IMR-90 (cell line): ENCODE measurements around the gene RNF212B. TPM values are rescaled to one million over a fixed set of nuclear protein-coding genes. Genes with fewer than 3 reads are reported as not detected.
"Not testable (repeated sequence)": the region's sequence is repeated elsewhere in the genome, so short reads cannot be mapped to it uniquely, and the experiment has no call there.

ENCODE experiments used
- ATAC-seq: fragments of 200-7000 bp; cut with Tn5 transposase; 2 replicates; pipeline ENCODE4 v1.9.1; 2020; ENCODE audit warnings: low read depth, mild to moderate bottlenecking, moderate library complexity
- BruUV-seq: library from RNA; stranded (reverse); fragments of 400-500 nt; replicated peaks from 2 replicates; lab custom pipeline; 2021; lab: Mats Ljungman, UMichigan
- CTCF ChIA-PET: fragments of 300-600 bp; formaldehyde crosslinking; extraction: SDS; loops from one replicate; lab custom pipeline; 2021; ENCODE audit warnings: antibody characterized with exemption; lab: Yijun Ruan, JAX
- POLR2A ChIA-PET: fragments of 300-600 bp; sonication (Branson Sonifier 250); formaldehyde crosslinking; loops from one replicate; lab custom pipeline; 2022; ENCODE audit warnings: antibody characterized with exemption; ENCODE audit not compliant: unreplicated experiment; lab: Charles Lee
- DNase-seq: peaks from one replicate; pipeline ENCODE4 v3.0.0; 2013
- H2AFZ ChIP-seq: replicated peaks from 2 replicates; pipeline ENCODE3; 2013; ENCODE audit warnings: low read length, mild to moderate bottlenecking; ENCODE audit not compliant: poor library complexity
- H2AK5ac ChIP-seq: 2 replicates; pipeline ENCODE4 v1.6.1; 2013; ENCODE audit warnings: low read depth, low read length, inconsistent platforms
- H2AK9ac ChIP-seq: replicated peaks from 2 replicates; pipeline ENCODE3; 2013; ENCODE audit warnings: mild to moderate bottlenecking, low read depth, low read length, moderate library complexity; ENCODE audit not compliant: poor library complexity
- H2BK120ac ChIP-seq: 2 replicates; pipeline ENCODE4 v1.6.1; 2013; ENCODE audit warnings: low read depth, low read length, inconsistent platforms
- H2BK15ac ChIP-seq: 3 replicates; pipeline ENCODE4 v1.6.1; 2013; ENCODE audit warnings: low read depth, low read length, inconsistent platforms
- H2BK20ac ChIP-seq: 2 replicates; pipeline ENCODE4 v1.6.1; 2013; ENCODE audit warnings: low read depth, mild to moderate bottlenecking, inconsistent platforms, low read length, moderate library complexity
- H2BK5ac ChIP-seq: 2 replicates; pipeline ENCODE4 v1.6.1; 2013; ENCODE audit warnings: mild to moderate bottlenecking, low read depth, low read length, inconsistent platforms; ENCODE audit not compliant: poor library complexity, severe bottlenecking
- H3K14ac ChIP-seq: replicated peaks from 2 replicates; pipeline ENCODE4 v1.6.1; 2013; ENCODE audit warnings: low read depth, low read length, inconsistent platforms
- H3K18ac ChIP-seq: 2 replicates; pipeline ENCODE4 v1.6.1; 2013; ENCODE audit warnings: low read depth, low read length, control low read depth
- H3K23ac ChIP-seq: 2 replicates; pipeline ENCODE4 v1.6.1; 2013; ENCODE audit warnings: low read depth, low read length, inconsistent platforms
- H3K27ac ChIP-seq: 2 replicates; pipeline ENCODE4 v1.5.1; 2013; ENCODE audit warnings: mild to moderate bottlenecking, control low read depth, low read length; ENCODE audit not compliant: insufficient read depth
- H3K27me3 ChIP-seq: 2 replicates; pipeline ENCODE4 v1.6.1; 2013; ENCODE audit warnings: low read length; ENCODE audit not compliant: control insufficient read depth, insufficient read depth
- H3K36me3 ChIP-seq: 2 replicates; pipeline ENCODE4 v1.6.1; 2013; ENCODE audit warnings: low read length, mixed read lengths; ENCODE audit not compliant: control insufficient read depth, insufficient read depth
- H3K4ac ChIP-seq: 2 replicates; pipeline ENCODE4 v1.6.1; 2013; ENCODE audit warnings: low read depth, low read length, inconsistent platforms
- H3K4me1 ChIP-seq: 2 replicates; pipeline ENCODE4 v1.6.1; 2013; ENCODE audit warnings: low read length, mixed read lengths; ENCODE audit not compliant: control insufficient read depth, insufficient read depth
- H3K4me2 ChIP-seq: 2 replicates; pipeline ENCODE4 v1.6.1; 2013; ENCODE audit warnings: low read depth, mild to moderate bottlenecking, control low read depth, low read length, moderate library complexity
- H3K4me3 ChIP-seq: 2 replicates; pipeline ENCODE4 v1.5.1; 2013; ENCODE audit warnings: low read depth, mild to moderate bottlenecking, control low read depth, low read length, moderate library complexity; ENCODE audit not compliant: insufficient read depth
- H3K56ac ChIP-seq: 2 replicates; pipeline ENCODE4 v1.6.1; 2013; ENCODE audit warnings: low read length, inconsistent platforms; ENCODE audit not compliant: insufficient read depth; ENCODE audit errors: extremely low read depth
- H3K79me1 ChIP-seq, 2 experiments: 2 replicates each; pipeline ENCODE4 v1.6.1; 2013; ENCODE audit warnings: low read length in 2 of 2, inconsistent platforms in 1 of 2, low read depth in 1 of 2
- H3K9ac ChIP-seq: 2 replicates; pipeline ENCODE4 v1.6.1; 2013; ENCODE audit warnings: low read depth, low read length, control low read depth
- H3K9me1 ChIP-seq: 2 replicates; pipeline ENCODE4 v1.6.1; 2013; ENCODE audit warnings: low read length, inconsistent platforms; ENCODE audit not compliant: insufficient read depth
- H3K9me3 ChIP-seq: 2 replicates; pipeline ENCODE4 v1.6.1; 2013; ENCODE audit warnings: low read length; ENCODE audit not compliant: control insufficient read depth, insufficient read depth
- H4K20me1 ChIP-seq: 2 replicates; pipeline ENCODE4 v1.6.1; 2013; ENCODE audit warnings: low read length, inconsistent platforms; ENCODE audit not compliant: insufficient read depth
- H4K5ac ChIP-seq: 2 replicates; pipeline ENCODE4 v1.6.1; 2013; ENCODE audit warnings: mild to moderate bottlenecking, low read depth, low read length, control low read depth
- H4K8ac ChIP-seq, 2 experiments: 2 replicates each; pipeline ENCODE4 v1.6.1; 2013; ENCODE audit warnings: low read depth in 2 of 2, low read length in 2 of 2, control low read depth in 1 of 2, inconsistent platforms in 1 of 2
- H4K91ac ChIP-seq: 2 replicates; pipeline ENCODE4 v1.6.1; 2013; ENCODE audit warnings: low read depth, low read length, inconsistent platforms; ENCODE audit not compliant: insufficient read depth
- CEBPB ChIP-seq: IDR thresholded peaks from 2 replicates; pipeline ENCODE4 v1.6.1; 2012; ENCODE audit warnings: low read depth, low read length, improper control_type of control experiment
- CHD1 ChIP-seq: IDR thresholded peaks from 2 replicates; pipeline ENCODE4 v1.6.1; 2012; ENCODE audit warnings: low read depth, low read length, improper control_type of control experiment
- RFX5 ChIP-seq: IDR thresholded peaks from 2 replicates; pipeline ENCODE4 v1.8.0; 2012; ENCODE audit warnings: low read depth, mild to moderate bottlenecking, low read length, moderate library complexity
- WGBS, 2 experiments: methylation state at CpG; one replicate each; pipeline versions ENCODE4 v1.1.5 to v1.1.7; 2013; ENCODE audit warnings: missing lambda C conversion rate in 2 of 2; ENCODE audit not compliant: insufficient read length in 1 of 2; ENCODE audit errors: extremely low coverage in 2 of 2; 5-methylcytosine and 5-hydroxymethylcytosine counted together
- dilution Hi-C: fragments of 300-500 bp; cut with HindIII; formaldehyde crosslinking; loops from one replicate; pipeline ENCODE4 v1.14.3; 2018; ENCODE audit warnings: low sequenced_read_pairs; ENCODE audit not compliant: unreplicated experiment
- in situ Hi-C: fragments of 300-500 bp; cut with MboI; formaldehyde crosslinking; loops from 3 replicates; pipeline ENCODE4 v1.14.3; 2019; ENCODE audit warnings: low sequenced_read_pairs, inconsistent platforms, mixed read lengths
- intact Hi-C: fragments of 100-400 bp; cut with micrococcal nuclease; formaldehyde crosslinking; loops from 2 replicates; pipeline ENCODE4 v1.10.0; 2022
- polyA plus RNA-seq, 3 experiments: library from polyadenylated mRNA; depleted of rRNA; stranded (reverse); fragments of >200 nt; gene quantifications; 2 replicates each; pipeline ENCODE4 v1.2.3, GENCODE V29; 2012; ENCODE audit warnings: low replicate concordance in 1 of 3
- total RNA-seq: library from RNA; depleted of rRNA; stranded (reverse); fragments of >200 nt; gene quantifications from 2 replicates; pipeline ENCODE4 v1.2.3, GENCODE V29; 2012

Gene RNF212B
- total and polyA plus RNA-seq, 2 of the 4 experiments (the other 2 are of a cell fraction): not detected

DNA sequence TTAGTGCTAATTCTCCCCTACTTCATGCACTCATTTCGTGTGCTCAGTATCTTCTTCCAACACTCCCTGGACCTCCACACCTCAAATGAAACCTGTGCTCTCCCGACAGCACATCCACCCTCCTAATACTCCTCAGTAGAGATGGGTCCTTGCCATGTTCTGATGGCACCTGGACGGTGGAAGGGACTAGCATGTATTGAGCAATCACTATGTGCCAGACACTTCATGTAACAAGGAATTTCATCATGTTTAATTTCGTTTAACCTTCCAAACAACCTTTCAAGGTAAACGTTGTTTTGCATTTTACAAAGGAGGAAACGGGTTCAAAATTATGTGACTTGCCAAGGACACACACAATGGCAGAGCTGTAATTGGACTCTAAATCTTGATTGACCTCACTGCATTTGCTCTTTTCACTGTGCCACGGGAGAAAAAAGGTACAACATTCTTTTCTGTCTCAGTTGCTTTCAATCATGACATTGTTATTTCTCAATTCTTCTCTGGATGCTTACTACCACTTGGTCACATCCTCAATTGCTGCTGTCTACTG, 42.1 kb upstream of the RNF212B start:
- H3K4me3 ChIP-seq: no peak overlapping the region
- no peaks in the 10 kb centered on the region for H3K36me3 ChIP-seq
- no peak overlapping the region for H3K27ac ChIP-seq
- H2BK120ac ChIP-seq: no peak overlapping the region
- no peak overlapping the region for H2AK5ac ChIP-seq
- H3K9me3 ChIP-seq: peaks cover 2% of the 10 kb centered on the region; the same call in 1 of the 2 replicates
- no peak for DNase-seq
- no TSS peak for BruUV-seq
- H2BK20ac ChIP-seq: no peak overlapping the region
- no peak overlapping the region for H2AFZ ChIP-seq
- H3K23ac ChIP-seq: no peak overlapping the region
- in situ Hi-C loops (no loop called here), dilution Hi-C loops (no loop called here), intact Hi-C loops (no loop called here)
- H3K79me1 ChIP-seq: no peaks in the 10 kb centered on the region
- no peak overlapping the region for H3K18ac ChIP-seq
- H3K4me2 ChIP-seq: no peak overlapping the region
- ATAC-seq: no peak
- ChIA-PET POLR2A (no interaction called here), CTCF (interaction anchor here (1.3 kb wide), 1 partner anchor 75 kb away, joined by 3 read pairs; no protein-coding TSS in a partner anchor)
- TF ChIP-seq RFX5: no peak
- peak; percentile 66 for TF ChIP-seq CEBPB
- TF ChIP-seq CHD1: no peak
- H2BK15ac ChIP-seq: no peak overlapping the region
- no peak overlapping the region for H2BK5ac ChIP-seq
- no peaks in the 10 kb centered on the region for H3K9me1 ChIP-seq
- H3K4ac ChIP-seq: no peak overlapping the region
- H2AK9ac ChIP-seq: no peak overlapping the region
- no peak overlapping the region for H3K14ac ChIP-seq
- 39% methylated on average over 3 of the region's 7 CpGs; no CpG with 5 or more reads in 1 of the 2 experiments for WGBS, 2 experiments
- H4K91ac ChIP-seq: no peak overlapping the region
- H3K27me3 ChIP-seq: peaks cover 16% of the 10 kb centered on the region
- no peak overlapping the region for H4K5ac ChIP-seq
- no peak overlapping the region for H4K8ac ChIP-seq
- no peaks in the 10 kb centered on the region for H4K20me1 ChIP-seq
- no peaks in the 10 kb centered on the region for H3K4me1 ChIP-seq
- H3K9ac ChIP-seq: no peak overlapping the region
- H3K56ac ChIP-seq: no peak overlapping the region

DNA sequence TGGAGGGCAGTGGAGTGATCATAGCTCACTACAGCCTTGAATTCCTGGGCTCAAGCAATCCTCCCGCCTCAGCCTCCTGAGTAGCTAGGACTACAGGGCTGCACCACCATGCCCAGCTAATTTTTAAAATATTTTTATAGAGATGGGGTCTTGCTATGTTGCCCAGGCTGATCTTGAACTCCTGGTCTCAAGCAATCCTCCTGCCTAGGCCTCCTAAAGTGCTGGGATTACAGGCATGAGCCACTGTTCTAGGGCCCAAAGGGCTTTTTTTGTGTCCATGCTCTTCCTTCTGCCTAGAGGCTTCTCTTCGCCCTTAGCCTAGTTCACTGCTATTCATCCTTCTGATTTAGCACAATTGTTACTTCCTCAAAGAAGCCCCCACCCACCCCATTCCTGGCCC, 41.2 kb upstream of the RNF212B start:
- H2BK120ac ChIP-seq, H4K91ac ChIP-seq, POLR2A ChIA-PET, CTCF ChIA-PET, H3K56ac ChIP-seq, H3K23ac ChIP-seq, H2BK20ac ChIP-seq, H3K9me3 ChIP-seq, intact Hi-C loops, H3K18ac ChIP-seq, dilution Hi-C loops, H4K8ac ChIP-seq, H4K20me1 ChIP-seq, H3K9me1 ChIP-seq, DNase-seq, H2BK15ac ChIP-seq, H3K4ac ChIP-seq, in situ Hi-C loops, H3K27ac ChIP-seq, H2AFZ ChIP-seq, H2AK5ac ChIP-seq, BruUV-seq, H3K36me3 ChIP-seq, H3K4me3 ChIP-seq, H3K79me1 ChIP-seq, H3K9ac ChIP-seq, H2AK9ac ChIP-seq, H4K5ac ChIP-seq, H3K14ac ChIP-seq, H3K4me1 ChIP-seq, H2BK5ac ChIP-seq, H3K4me2 ChIP-seq, ATAC-seq: not testable (repeated sequence)
- no CpG with 5 or more reads among the region's 2 CpGs for WGBS, 2 experiments
- peaks cover 15% of the 10 kb centered on the region for H3K27me3 ChIP-seq
